Activated effector memory CD4-positive, alpha-beta T cell treated with anti-CD3 and anti-CD28 coated beads, Interleukin-2, amount 50 U/mL, for 16 hours (primary cell): ENCODE measurements around the gene SCART1.
"Not testable (repeated sequence)": the region's sequence is repeated elsewhere in the genome, so short reads cannot be mapped to it uniquely, and the experiment has no call there.

Source experiments
- DNase-seq: peaks from one replicate; pipeline ENCODE4 v3.0.0-alpha.2; 2020

SCART1 gene

GRCh38 chr10:133457100-133457841 lies 3.5 kb downstream of the SCART1 start:
- DNase-seq, result peak; percentile 52

- peak; percentile 51 for DNase-seq
Observed at GRCh38 chr10:133458021-133458709, 4.4 kb downstream of the SCART1 start.

GRCh38 chr10:133458710-133459453 lies 5.1 kb downstream of the SCART1 start:
- DNase-seq, result peak; percentile 52

- DNase-seq, result peak; percentile 59
Observed at GRCh38 chr10:133459454-133460207, 5.9 kb downstream of the SCART1 start.

- no peak for DNase-seq
Observed at GRCh38 chr10:133460208-133460769, 6.5 kb downstream of the SCART1 start.

- DNase-seq, result no peak
Observed at GRCh38 chr10:133461027-133461426, 7.3 kb downstream of the SCART1 start.

GRCh38 chr10:133461841-133462240 lies 8.1 kb downstream of the SCART1 start:
- DNase-seq, result no peak

- no peak for DNase-seq
Observed at GRCh38 chr10:133462512-133463305, 9.0 kb downstream of the SCART1 start.

- no peak for DNase-seq
Observed at GRCh38 chr10:133464582-133465031, 10.9 kb downstream of the SCART1 start.

GRCh38 chr10:133465191-133465949 lies 11.6 kb downstream of the SCART1 start:
- no peak for DNase-seq

GRCh38 chr10:133465950-133466474 lies 12.3 kb downstream of the SCART1 start:
- DNase-seq, result no peak

- no peak for DNase-seq
Observed at GRCh38 chr10:133466683-133467275, 13.0 kb downstream of the SCART1 start.

GRCh38 chr10:133467286-133467911 lies 13.7 kb downstream of the SCART1 start:
- DNase-seq, result no peak

GRCh38 chr10:133469205-133469604 lies 15.5 kb downstream of the SCART1 start:
- not testable (repeated sequence) for DNase-seq

- DNase-seq, result no peak
Observed at GRCh38 chr10:133471300-133472109, 17.8 kb downstream of the SCART1 start.

GRCh38 chr10:133473270-133473669 lies 19.5 kb downstream of the SCART1 start:
- peak; percentile 53 for DNase-seq

GRCh38 chr10:133474027-133474426 lies 20.3 kb downstream of the SCART1 start:
- DNase-seq, result peak; percentile 59

- peak; percentile 60 for DNase-seq
Observed at GRCh38 chr10:133474665-133475424, 21.1 kb downstream of the SCART1 start.
